Hematopoietic multipotent progenitor cell treated with erythropoietin and hydrocortisone succinate and interleukin-3 and kit ligand, for 15 days (in vitro differentiated cells): Measurements from ENCODE around the gene EFCAB13.

Experiments
- DNase-seq: peaks from one replicate; pipeline ENCODE4 v3.0.0-alpha.2; 2015; ENCODE audit warnings: low spot score

The EFCAB13 gene

GRCh38 chr17:47295037-47295873, 28.5 kb upstream of the EFCAB13 start:
- no peak for DNase-seq

- DNase-seq: no peak
Observed at GRCh38 chr17:47295874-47296255, 27.9 kb upstream of the EFCAB13 start.

GRCh38 chr17:47297661-47298400, 25.9 kb upstream of the EFCAB13 start:
- no peak for DNase-seq

GRCh38 chr17:47298712-47299111, 25.0 kb upstream of the EFCAB13 start:
- DNase-seq: no peak

GRCh38 chr17:47299239-47299910, 24.4 kb upstream of the EFCAB13 start:
- DNase-seq: no peak

- no peak for DNase-seq
Observed at GRCh38 chr17:47300718-47301117, 23.0 kb upstream of the EFCAB13 start.

- DNase-seq: no peak
Observed at GRCh38 chr17:47301161-47301560, 22.6 kb upstream of the EFCAB13 start.

GRCh38 chr17:47301831-47302230, 21.9 kb upstream of the EFCAB13 start:
- DNase-seq: no peak

GRCh38 chr17:47304186-47304585, 19.6 kb upstream of the EFCAB13 start:
- DNase-seq: no peak

- DNase-seq: no peak
Observed at GRCh38 chr17:47305302-47305923, 18.3 kb upstream of the EFCAB13 start.

- no peak for DNase-seq
Observed at GRCh38 chr17:47310186-47310733, 13.5 kb upstream of the EFCAB13 start.

GRCh38 chr17:47311420-47311819, 12.3 kb upstream of the EFCAB13 start:
- no peak for DNase-seq

GRCh38 chr17:47315451-47316266, 8.1 kb upstream of the EFCAB13 start:
- peak; percentile 77 for DNase-seq

- no peak for DNase-seq
Observed at GRCh38 chr17:47316311-47316710, 7.4 kb upstream of the EFCAB13 start.

GRCh38 chr17:47317119-47317518, 6.6 kb upstream of the EFCAB13 start:
- DNase-seq: no peak

GRCh38 chr17:47318197-47318918, 5.4 kb upstream of the EFCAB13 start:
- DNase-seq: no peak

- no peak for DNase-seq
Observed at GRCh38 chr17:47320879-47321502, 2.8 kb upstream of the EFCAB13 start.

GRCh38 chr17:47324224-47325020, 667 bp downstream of the EFCAB13 start:
- peak; percentile 34 for DNase-seq

GRCh38 chr17:47325176-47325575, 1.4 kb downstream of the EFCAB13 start:
- DNase-seq: no peak
